ENCODE results near the gene TBC1D2. TPM values are rescaled to one million over a fixed set of nuclear protein-coding genes. Genes with fewer than 3 reads are reported as not detected.

The TBC1D2 gene
- total and polyA plus RNA-seq, 2 of the 4 experiments (the other 2 are of a cell fraction) = 36.9 to 62.7 TPM

DNA sequence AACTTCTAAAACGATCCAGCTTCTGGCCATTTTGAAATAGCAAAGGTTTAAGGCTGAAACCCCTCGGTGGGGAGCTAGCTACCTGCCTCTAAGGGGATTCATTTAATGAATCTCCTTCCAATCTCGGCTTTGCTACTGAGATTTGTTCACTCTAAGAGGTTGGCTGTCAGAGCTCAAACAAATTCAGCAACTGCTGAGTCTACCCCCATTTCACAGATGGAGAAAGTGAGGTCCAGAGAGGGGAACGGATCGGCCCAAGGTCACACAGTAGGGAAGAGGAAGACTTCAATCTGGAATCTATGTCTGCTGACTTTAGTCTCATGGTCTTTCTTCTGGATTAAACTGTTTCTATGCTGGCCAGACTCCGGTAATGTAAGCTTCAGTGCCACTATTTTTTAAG, 66.0 kb downstream of the TBC1D2 start:
- Histone ChIP-seq H3K9ac (ENCODE audit: low read depth, low read length) (no peak overlapping the region), H2BK20ac (ENCODE audit: low read depth, low read length) (no peak overlapping the region), H2BK5ac (ENCODE audit: low read depth, low read length, poor library complexity, severe bottlenecking) (no peak overlapping the region), H2AK5ac (ENCODE audit: low read depth, low read length) (no peak overlapping the region), H2AFZ (replicated peaks; ENCODE audit: low read length, poor library complexity) (no peak overlapping the region), H3K4me2 (ENCODE audit: low read depth, low read length) (no peak overlapping the region), H3K18ac (ENCODE audit: low read depth, low read length) (no peak overlapping the region), H2BK15ac (ENCODE audit: low read depth, low read length) (no peak overlapping the region), H4K20me1 (ENCODE audit: insufficient read depth, low read length) (no peaks in the 10 kb centered on the region), H3K9me3 (ENCODE audit: control insufficient read depth, insufficient read depth, low read length) (no peaks in the 10 kb centered on the region), H3K9me1 (ENCODE audit: insufficient read depth, low read length) (peaks cover 7% of the 10 kb centered on the region), H3K36me3 (ENCODE audit: control insufficient read depth, insufficient read depth, low read length) (no peaks in the 10 kb centered on the region), H4K91ac (ENCODE audit: insufficient read depth, low read depth, low read length) (no peak overlapping the region), H3K79me1 (ENCODE audit: low read depth in 1 of 2, low read length in 2 of 2) (peaks cover 0 to 4% of the 10 kb centered on the region in 2 experiments; a peak in 1 of 4 replicates), H3K56ac (ENCODE audit: extremely low read depth, insufficient read depth, low read length) (no peak overlapping the region), H3K27ac (ENCODE audit: insufficient read depth, low read length) (no peak overlapping the region), H3K27me3 (ENCODE audit: control insufficient read depth, insufficient read depth, low read length) (0 out of 2 replicates have a peak, but pooled peaks cover 3% of the 10 kb centered on the region), H3K4me3 (ENCODE audit: insufficient read depth, low read depth, low read length) (no peak overlapping the region), H4K5ac (ENCODE audit: low read depth, low read length) (no peak overlapping the region), H2AK9ac (replicated peaks; ENCODE audit: low read depth, low read length, poor library complexity) (no peak overlapping the region), H3K4me1 (ENCODE audit: control insufficient read depth, insufficient read depth, low read length) (peaks cover 3% of the 10 kb centered on the region), H2BK120ac (ENCODE audit: low read depth, low read length) (no peak overlapping the region), H3K4ac (ENCODE audit: low read depth, low read length) (no peak overlapping the region), H3K23ac (ENCODE audit: low read depth, low read length) (no peak overlapping the region), H4K8ac (ENCODE audit: low read depth in 2 of 2, low read length in 2 of 2) (no peak overlapping the region), H3K14ac (replicated peaks; ENCODE audit: low read depth, low read length) (no peak overlapping the region)
- no CpG with 5 or more reads among the region's 6 CpGs for WGBS, 2 experiments (ENCODE audit: extremely low coverage in 2 of 2, insufficient read length in 1 of 2)
- DNase-seq (no peak), ATAC-seq (ENCODE audit: low read depth) (no peak)
- dilution Hi-C loops (cut with HindIII; ENCODE audit: low sequenced_read_pairs, unreplicated experiment) = no loop called here
- in situ Hi-C loops (cut with MboI; ENCODE audit: low sequenced_read_pairs) = no loop called here
- POLR2A ChIA-PET (ENCODE audit: unreplicated experiment) = no interaction called here
- CTCF ChIA-PET = interaction anchor here (0.6 kb wide), 1 partner anchor 246 kb away, joined by 3 read pairs; no protein-coding TSS in a partner anchor
- TF ChIP-seq MAFK (IDR thresholded peaks at IDR 0.05; ENCODE audit: low read depth, low read length) (no peak), BHLHE40 (IDR thresholded peaks at IDR 0.05; ENCODE audit: low read depth, low read length) (no peak), MXI1 (IDR thresholded peaks at IDR 0.05; ENCODE audit: borderline replicate concordance, low read depth, low read length) (no peak), POLR2A (IDR thresholded peaks at IDR 0.05; ENCODE audit: low read depth, low read length) (no peak), FOS (IDR thresholded peaks at IDR 0.05; ENCODE audit: low read depth, low read length) (no peak), MAZ (IDR thresholded peaks at IDR 0.05; ENCODE audit: borderline replicate concordance, low read depth, low read length) (no peak), CEBPB (IDR thresholded peaks at IDR 0.05; ENCODE audit: low read depth, low read length) (no peak), NFE2L2 (IDR thresholded peaks at IDR 0.05; ENCODE audit: low read depth, low read length) (no peak), CTCF (conservative IDR thresholded peaks at IDR 0.05; ENCODE audit: low read depth, low read length) (no peak), USF2 (IDR thresholded peaks at IDR 0.05; ENCODE audit: low read depth, low read length) (no peak), ELK1 (IDR thresholded peaks at IDR 0.05; ENCODE audit: borderline replicate concordance, low read depth, low read length) (no peak)
- intact Hi-C loops (cut with micrococcal nuclease) = no loop called here
- BruUV-seq (replicated peaks) = no TSS peak

Measured in IMR-90 (cell line).